ENCODE data around the gene CSPG4. TPM values are rescaled to one million over a fixed set of nuclear protein-coding genes. Genes with fewer than 3 reads are reported as not detected.

The CSPG4 gene
- total RNA-seq, 2 experiments from 2014 or later, result not detected

Other genes starting within 250 kb of the CSPG4 start
- gene PTPN9, start 133.5 kb downstream of the CSPG4 start, total RNA-seq, result 10 to 100 TPM; 46.3 to 48.7 TPM
- 10 to 100 TPM; 31.4 to 32.5 TPM for gene SNUPN, start 87.1 kb downstream of the CSPG4 start, total RNA-seq
- gene IMP3, start 72.6 kb downstream of the CSPG4 start, total RNA-seq, result 10 to 100 TPM; 97.9 to 99.1 TPM
- under 1 TPM; 0.55 to 0.70 TPM for gene SNX33, start 64.9 kb downstream of the CSPG4 start, total RNA-seq
- gene UBE2Q2, start 130.6 kb upstream of the CSPG4 start, total RNA-seq, result 10 to 100 TPM; 27.9 to 28.2 TPM
- gene FBXO22, start 191.0 kb upstream of the CSPG4 start, total RNA-seq, result 10 to 100 TPM; 41.4 to 43.4 TPM

Measured in activated CD8-positive, alpha-beta T cell treated with anti-CD3 and anti-CD28 coated beads, Interleukin-2, amount 10 ng/mL, durations not matched to agents 7 days and 5 days (primary cell).